ENCODE results near the gene TRIM48. TPM values are rescaled to one million over a fixed set of nuclear protein-coding genes. Genes with fewer than 3 reads are reported as not detected.
"Not testable (repeated sequence)": the region's sequence is repeated elsewhere in the genome, so short reads cannot be mapped to it uniquely, and the experiment has no call there.

TRIM48 gene
- total RNA-seq = not detected

GRCh38 chr11:55261855-55262254 lies at the start of gene TRIM48:
Gene TRIM48, plus strand, starts transcription at chr11:55262155. Its CDS starts 113 bp downstream, at chr11:55262268.
- not testable (repeated sequence) for H3K27ac ChIP-seq; DNase-seq (ENCODE audit: low spot score in 2 of 2); H3K9me3 ChIP-seq; H3K27me3 ChIP-seq; H3K4me3 ChIP-seq; H3K4me1 ChIP-seq; H3K36me3 ChIP-seq
- WGBS = 56% methylated on average over 2 of the region's 2 CpGs

- 79% methylated on average over 5 of the region's 5 CpGs for WGBS
- H3K9me3 ChIP-seq; H3K4me3 ChIP-seq; H3K27me3 ChIP-seq; DNase-seq (ENCODE audit: low spot score in 2 of 2); H3K4me1 ChIP-seq; H3K27ac ChIP-seq; H3K36me3 ChIP-seq: not testable (repeated sequence)
These were observed 23.6 kb upstream of the TRIM48 start for GRCh38 chr11:55238316-55238715.

GRCh38 chr11:55263081-55263480 lies 1.1 kb downstream of the TRIM48 start:
- Histone ChIP-seq H3K27ac (no peak overlapping the region), H3K4me1 (no peaks in the 10 kb centered on the region), H3K36me3 (no peaks in the 10 kb centered on the region), H3K27me3 (no peaks in the 10 kb centered on the region), H3K9me3 (no peaks in the 10 kb centered on the region), H3K4me3 (no peak overlapping the region)
- no peak for DNase-seq (ENCODE audit: low spot score in 2 of 2)
- TF ChIP-seq EP300 (IDR thresholded peaks at IDR 0.05) = no peak
- TF ChIP-seq CTCF (IDR thresholded peaks at IDR 0.05) = no peak
- TF ChIP-seq POLR2A (IDR thresholded peaks at IDR 0.05) = no peak
- TF ChIP-seq POLR2AphosphoS5 (IDR thresholded peaks at IDR 0.05) = no peak
- WGBS = 87% methylated on average over 5 of the region's 5 CpGs

Other genes starting within 250 kb of the TRIM48 start
- gene OR4A16, start 81.0 kb downstream of the TRIM48 start, total RNA-seq = not detected
- gene OR4A15, start 105.8 kb downstream of the TRIM48 start, total RNA-seq = not detected